Activated CD4-positive, alpha-beta T cell treated with anti-CD3 and anti-CD28 coated beads, Interleukin-2, amount 10 ng/mL, durations not matched to agents 7 days and 5 days (primary cell): Measurements from ENCODE around the gene RAMP3. TPM values are rescaled to one million over a fixed set of nuclear protein-coding genes. Genes with fewer than 3 reads are reported as not detected.

Experiments
- CTCF ChIA-PET: fragments of 350-600 bp; sonication (Branson Sonifier 250); formaldehyde crosslinking; loops from one replicate; lab custom pipeline; 2021; ENCODE audit warnings: antibody characterized with exemption; lab: Charles Lee
- POLR2A ChIA-PET: fragments of 350-600 bp; sonication (Branson Sonifier 250); formaldehyde crosslinking; loops from one replicate; lab custom pipeline; 2021; ENCODE audit warnings: antibody characterized with exemption; lab: Charles Lee
- DNase-seq: peaks from one replicate; pipeline ENCODE4 v3.0.0-alpha.2; 2020
- H3K27ac Mint-ChIP-seq: one replicate; pipeline ENCODE4 v1.8.0; 2021; ENCODE audit warnings: mild to moderate bottlenecking, moderate library complexity, mixed read lengths
- H3K27me3 Mint-ChIP-seq: one replicate; pipeline ENCODE4 v1.8.0; 2021; ENCODE audit warnings: mixed read lengths
- H3K36me3 Mint-ChIP-seq: one replicate; pipeline ENCODE4 v1.8.0; 2021; ENCODE audit warnings: low read depth, mixed read lengths
- H3K4me1 Mint-ChIP-seq: one replicate; pipeline ENCODE4 v1.8.0; 2021; ENCODE audit warnings: mixed read lengths
- H3K4me3 Mint-ChIP-seq: one replicate; pipeline ENCODE4 v1.8.0; 2021; ENCODE audit warnings: mild to moderate bottlenecking, moderate library complexity, mixed read lengths
- H3K9me3 Mint-ChIP-seq: one replicate; pipeline ENCODE4 v1.8.0; 2021; ENCODE audit warnings: mixed read lengths
- total RNA-seq, 2 experiments: library from RNA; stranded (reverse); gene quantifications; one replicate each; pipeline ENCODE4 v1.2.3, GENCODE V29; 2021

Gene RAMP3
- total RNA-seq, 2 experiments from 2014 or later, result not detected

DNA sequence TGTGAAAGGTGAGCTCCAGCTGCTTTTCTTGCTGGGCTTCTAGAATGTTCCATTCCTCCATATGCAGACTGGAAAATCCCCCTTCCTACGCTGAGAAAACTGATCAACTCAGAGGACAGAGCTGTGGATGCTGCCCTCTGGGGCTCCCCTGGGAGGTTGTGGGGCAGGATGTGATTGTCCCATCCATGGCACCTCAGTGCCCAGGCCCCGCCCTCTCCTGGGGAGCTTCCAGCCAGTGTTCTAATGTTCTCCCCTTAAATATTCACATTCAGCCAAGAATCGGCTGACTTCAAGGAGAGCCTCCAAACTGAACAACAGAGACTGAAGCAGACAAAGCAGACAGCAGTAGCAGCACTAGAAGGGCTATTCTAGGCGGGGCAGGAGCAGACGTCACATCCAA lies 55.0 kb downstream of the RAMP3 start:
- H3K27me3 Mint-ChIP-seq, result peaks cover 47% of the 10 kb centered on the region
- no peaks in the 10 kb centered on the region for H3K9me3 Mint-ChIP-seq
- ChIA-PET CTCF (no interaction called here), POLR2A (no interaction called here)
- no peak overlapping the region for H3K27ac Mint-ChIP-seq
- no peak overlapping the region for H3K4me3 Mint-ChIP-seq
- no peaks in the 10 kb centered on the region for H3K36me3 Mint-ChIP-seq
- no peak for DNase-seq
- H3K4me1 Mint-ChIP-seq, result peaks cover 8% of the 10 kb centered on the region

- no peak for DNase-seq
- no peaks in the 10 kb centered on the region for H3K9me3 Mint-ChIP-seq
- CTCF ChIA-PET, result interaction anchor here (1.1 to 1.7 kb wide), 3 partner anchors 10 to 18 kb away, joined by 3 to 7 read pairs (median 4); no protein-coding TSS in a partner anchor
- no peak overlapping the region for H3K4me3 Mint-ChIP-seq
- H3K36me3 Mint-ChIP-seq, result no peaks in the 10 kb centered on the region
- peaks cover under 1% of the 10 kb centered on the region for H3K4me1 Mint-ChIP-seq
- no peak overlapping the region for H3K27ac Mint-ChIP-seq
- POLR2A ChIA-PET, result no interaction called here
- H3K27me3 Mint-ChIP-seq, result peaks cover 46% of the 10 kb centered on the region
These were observed 58.0 kb downstream of the RAMP3 start for GRCh38 chr7:45215601-45216062.

DNA sequence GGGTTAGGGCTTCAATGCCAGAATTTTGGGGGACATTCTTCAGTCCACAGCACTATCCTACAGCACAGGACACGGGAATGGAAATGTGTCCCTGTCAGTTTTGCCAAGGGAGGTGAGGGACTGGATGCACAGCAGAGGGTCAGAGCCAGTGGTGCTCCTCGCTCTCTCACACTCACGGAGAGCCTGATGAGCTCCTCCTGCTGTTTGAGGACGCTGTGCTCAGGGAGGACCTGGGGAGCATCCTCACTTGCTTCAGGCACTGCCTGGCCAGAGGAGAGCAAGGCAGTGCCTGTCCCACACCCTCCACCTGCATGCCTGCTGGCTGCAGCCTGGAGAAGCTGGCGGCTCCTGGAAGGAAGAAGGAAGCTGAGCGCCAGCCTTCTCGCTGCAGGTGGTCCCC lies 58.6 kb downstream of the RAMP3 start:
- Mint-ChIP-seq H3K27me3 (peaks cover 47% of the 10 kb centered on the region), H3K36me3 (no peaks in the 10 kb centered on the region), H3K27ac (no peak overlapping the region), H3K4me1 (no peaks in the 10 kb centered on the region), H3K4me3 (no peak overlapping the region), H3K9me3 (no peaks in the 10 kb centered on the region)
- ChIA-PET CTCF (interaction anchor here (1.1 to 1.7 kb wide), 3 partner anchors 11 to 17 kb away, joined by 3 to 7 read pairs (median 4); no protein-coding TSS in a partner anchor), POLR2A (no interaction called here)
- DNase-seq, result no peak

DNA sequence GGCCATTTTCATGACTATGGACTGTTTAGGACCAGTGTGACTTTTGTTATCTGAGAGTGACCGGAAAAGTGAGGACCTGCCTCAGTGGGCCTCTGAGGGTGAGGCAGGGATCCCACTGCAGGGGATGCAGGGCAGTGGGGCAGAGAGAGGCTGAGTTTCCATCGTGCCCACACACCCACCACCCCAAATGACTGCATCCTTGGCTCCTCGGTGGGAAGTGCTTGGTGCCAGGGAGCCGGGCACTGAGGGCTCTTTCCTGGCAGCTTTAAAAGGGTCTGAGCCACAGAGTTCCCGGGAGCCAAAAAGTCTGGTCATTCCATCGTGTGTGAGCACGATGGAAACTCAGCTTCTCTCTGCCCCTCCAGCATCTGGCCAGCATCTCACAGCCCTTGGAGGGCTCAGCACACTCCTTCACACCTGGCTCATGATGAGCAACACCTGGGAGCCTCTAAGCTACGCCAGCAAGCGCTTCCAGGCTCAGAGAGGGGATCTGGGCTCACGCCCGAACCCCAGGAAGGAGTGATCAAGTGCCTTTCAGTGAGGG lies 59.1 kb downstream of the RAMP3 start:
- CTCF ChIA-PET, result interaction anchor here (0.7 to 1.7 kb wide), 6 partner anchors 8 to 22 kb away, joined by 3 to 7 read pairs (median 4); no protein-coding TSS in a partner anchor
- DNase-seq, result no peak
- H3K27me3 Mint-ChIP-seq, result peaks cover 45% of the 10 kb centered on the region
- H3K27ac Mint-ChIP-seq, result no peak overlapping the region
- no peaks in the 10 kb centered on the region for H3K36me3 Mint-ChIP-seq
- POLR2A ChIA-PET, result interaction anchor here (0.6 kb wide), 1 partner anchor 241 kb away, joined by 3 read pairs; no protein-coding TSS in a partner anchor
- H3K9me3 Mint-ChIP-seq, result no peaks in the 10 kb centered on the region
- no peaks in the 10 kb centered on the region for H3K4me1 Mint-ChIP-seq
- no peak overlapping the region for H3K4me3 Mint-ChIP-seq

DNA sequence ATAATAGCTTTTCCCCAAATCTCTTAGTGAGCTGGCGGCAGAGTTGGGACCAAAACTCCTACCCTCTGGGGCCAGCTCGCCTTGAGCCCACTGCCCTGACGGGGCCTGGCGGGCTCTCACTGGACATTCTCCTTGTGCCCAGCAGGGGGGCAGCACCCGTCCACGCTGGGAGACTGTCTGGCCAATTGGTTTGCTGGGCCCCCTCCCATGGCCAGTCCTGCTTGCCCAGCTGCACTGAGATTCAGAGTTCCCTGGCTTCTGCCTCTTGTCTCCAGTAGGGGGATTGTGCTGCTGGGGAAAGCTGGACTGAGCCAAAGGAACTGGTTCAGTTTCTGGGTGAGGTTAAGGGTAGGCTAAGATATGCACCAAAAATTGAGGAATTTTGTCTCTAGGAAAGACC lies 59.8 kb downstream of the RAMP3 start:
- Mint-ChIP-seq H3K36me3 (no peaks in the 10 kb centered on the region), H3K27ac (no peak overlapping the region), H3K4me1 (no peaks in the 10 kb centered on the region), H3K9me3 (no peaks in the 10 kb centered on the region), H3K4me3 (no peak overlapping the region), H3K27me3 (peaks cover 41% of the 10 kb centered on the region)
- ChIA-PET CTCF (interaction anchor here (0.6 to 1.7 kb wide), 5 partner anchors 9 to 279 kb away, joined by 3 to 5 read pairs (median 3); no protein-coding TSS in a partner anchor), POLR2A (no interaction called here)
- no peak for DNase-seq

GRCh38 chr7:45219130-45219529 lies 61.5 kb downstream of the RAMP3 start:
- no peaks in the 10 kb centered on the region for H3K36me3 Mint-ChIP-seq
- H3K27ac Mint-ChIP-seq, result no peak overlapping the region
- no peak for DNase-seq
- peaks cover 38% of the 10 kb centered on the region for H3K27me3 Mint-ChIP-seq
- CTCF ChIA-PET, result no interaction called here
- no peaks in the 10 kb centered on the region for H3K4me1 Mint-ChIP-seq
- H3K9me3 Mint-ChIP-seq, result no peaks in the 10 kb centered on the region
- H3K4me3 Mint-ChIP-seq, result no peak overlapping the region
- POLR2A ChIA-PET, result no interaction called here

DNA sequence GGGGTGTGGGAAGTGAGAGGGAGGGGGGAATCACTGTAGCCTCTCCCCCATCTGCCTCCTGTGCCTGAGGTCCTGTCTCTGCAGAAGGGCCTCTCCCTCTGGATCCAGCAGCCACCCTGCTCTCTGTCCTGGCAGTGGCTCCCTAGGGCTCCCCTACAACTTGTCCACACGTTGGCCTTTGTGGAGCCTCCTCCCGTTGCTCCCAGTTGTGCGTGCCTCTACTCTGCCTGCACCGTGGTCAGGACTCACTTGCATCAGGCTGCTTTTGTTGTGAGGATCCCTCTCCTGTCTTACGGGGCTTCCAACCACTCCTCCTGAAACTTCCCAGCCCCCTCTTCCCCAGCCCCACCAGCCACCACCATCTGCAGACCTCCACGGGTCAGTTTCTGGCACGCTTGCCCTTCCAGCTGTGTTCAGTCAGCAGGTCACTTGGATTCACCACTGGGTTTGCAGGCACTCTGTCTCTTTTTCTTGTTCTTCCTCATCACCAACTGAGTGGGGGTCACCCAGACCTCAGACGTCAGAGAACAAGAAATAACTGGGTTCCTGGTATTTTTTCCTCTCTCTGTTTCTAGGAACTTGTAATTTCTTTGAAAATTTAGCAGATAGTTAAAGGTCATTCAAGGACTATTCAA lies 62.3 kb downstream of the RAMP3 start:
- no peaks in the 10 kb centered on the region for H3K36me3 Mint-ChIP-seq
- H3K9me3 Mint-ChIP-seq, result no peaks in the 10 kb centered on the region
- H3K4me1 Mint-ChIP-seq, result no peaks in the 10 kb centered on the region
- CTCF ChIA-PET, result no interaction called here
- H3K27me3 Mint-ChIP-seq, result peaks cover 30% of the 10 kb centered on the region
- no peak overlapping the region for H3K27ac Mint-ChIP-seq
- H3K4me3 Mint-ChIP-seq, result no peak overlapping the region
- POLR2A ChIA-PET, result no interaction called here
- DNase-seq, result no peak

GRCh38 chr7:45220846-45221618 lies 63.4 kb downstream of the RAMP3 start:
- peaks cover 19% of the 10 kb centered on the region for H3K27me3 Mint-ChIP-seq
- no peaks in the 10 kb centered on the region for H3K36me3 Mint-ChIP-seq
- DNase-seq, result no peak
- H3K4me1 Mint-ChIP-seq, result no peaks in the 10 kb centered on the region
- H3K27ac Mint-ChIP-seq, result no peak overlapping the region
- ChIA-PET CTCF (interaction anchor here (1.4 to 1.7 kb wide), 2 partner anchors 10 to 38 kb away, joined by 4 to 5 read pairs; no protein-coding TSS in a partner anchor), POLR2A (no interaction called here)
- no peak overlapping the region for H3K4me3 Mint-ChIP-seq
- no peaks in the 10 kb centered on the region for H3K9me3 Mint-ChIP-seq

DNA sequence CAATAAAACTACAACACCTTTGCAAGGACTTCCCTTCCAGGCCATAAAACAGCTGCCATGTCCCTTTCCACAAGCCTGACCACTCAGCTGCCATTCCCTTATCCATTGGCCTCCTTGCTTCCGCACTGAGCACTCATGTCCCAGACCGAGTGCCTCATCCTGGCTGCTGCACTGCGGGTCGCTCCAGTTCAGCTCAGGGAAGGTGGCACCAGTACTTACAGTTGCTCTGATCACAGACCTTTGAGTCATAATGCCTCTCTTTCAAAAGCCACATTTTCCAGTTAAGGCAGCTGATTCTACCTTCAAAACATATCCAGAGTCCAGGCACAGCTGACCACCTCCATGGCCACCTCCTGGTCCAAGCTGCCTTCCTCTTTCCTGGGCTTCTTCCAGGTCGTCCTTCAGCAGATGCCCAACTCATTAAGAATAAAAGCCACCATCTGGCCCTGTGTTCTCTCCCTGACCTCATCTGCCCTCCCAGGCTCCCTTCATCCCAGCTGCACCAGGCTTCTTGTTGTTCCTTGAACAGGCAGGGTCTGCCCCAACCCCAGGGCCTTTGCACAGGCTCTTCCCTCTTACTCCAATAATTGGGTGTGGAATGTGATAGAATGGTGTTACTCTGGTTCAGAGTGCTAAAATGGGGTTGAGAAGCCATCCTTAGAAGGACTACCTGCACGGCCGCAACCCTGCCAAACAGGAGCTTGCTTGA lies 64.5 kb downstream of the RAMP3 start:
- Mint-ChIP-seq H3K27ac (peak overlapping the region; percentile 7), H3K9me3 (no peaks in the 10 kb centered on the region), H3K36me3 (no peaks in the 10 kb centered on the region), H3K27me3 (peaks cover 19% of the 10 kb centered on the region), H3K4me1 (no peaks in the 10 kb centered on the region), H3K4me3 (no peak overlapping the region)
- ChIA-PET POLR2A (no interaction called here), CTCF (interaction anchor here (1.4 to 1.7 kb wide), 2 partner anchors 11 to 37 kb away, joined by 4 to 5 read pairs; no protein-coding TSS in a partner anchor)
- DNase-seq, result no peak

- H3K27ac Mint-ChIP-seq, result no peak overlapping the region
- peak; percentile 3 for DNase-seq
- ChIA-PET CTCF (no interaction called here), POLR2A (no interaction called here)
- no peaks in the 10 kb centered on the region for H3K36me3 Mint-ChIP-seq
- H3K27me3 Mint-ChIP-seq, result peaks cover 17% of the 10 kb centered on the region
- H3K4me3 Mint-ChIP-seq, result no peak overlapping the region
- no peaks in the 10 kb centered on the region for H3K4me1 Mint-ChIP-seq
- no peaks in the 10 kb centered on the region for H3K9me3 Mint-ChIP-seq
These were observed 65.5 kb downstream of the RAMP3 start for GRCh38 chr7:45223078-45223477.

DNA sequence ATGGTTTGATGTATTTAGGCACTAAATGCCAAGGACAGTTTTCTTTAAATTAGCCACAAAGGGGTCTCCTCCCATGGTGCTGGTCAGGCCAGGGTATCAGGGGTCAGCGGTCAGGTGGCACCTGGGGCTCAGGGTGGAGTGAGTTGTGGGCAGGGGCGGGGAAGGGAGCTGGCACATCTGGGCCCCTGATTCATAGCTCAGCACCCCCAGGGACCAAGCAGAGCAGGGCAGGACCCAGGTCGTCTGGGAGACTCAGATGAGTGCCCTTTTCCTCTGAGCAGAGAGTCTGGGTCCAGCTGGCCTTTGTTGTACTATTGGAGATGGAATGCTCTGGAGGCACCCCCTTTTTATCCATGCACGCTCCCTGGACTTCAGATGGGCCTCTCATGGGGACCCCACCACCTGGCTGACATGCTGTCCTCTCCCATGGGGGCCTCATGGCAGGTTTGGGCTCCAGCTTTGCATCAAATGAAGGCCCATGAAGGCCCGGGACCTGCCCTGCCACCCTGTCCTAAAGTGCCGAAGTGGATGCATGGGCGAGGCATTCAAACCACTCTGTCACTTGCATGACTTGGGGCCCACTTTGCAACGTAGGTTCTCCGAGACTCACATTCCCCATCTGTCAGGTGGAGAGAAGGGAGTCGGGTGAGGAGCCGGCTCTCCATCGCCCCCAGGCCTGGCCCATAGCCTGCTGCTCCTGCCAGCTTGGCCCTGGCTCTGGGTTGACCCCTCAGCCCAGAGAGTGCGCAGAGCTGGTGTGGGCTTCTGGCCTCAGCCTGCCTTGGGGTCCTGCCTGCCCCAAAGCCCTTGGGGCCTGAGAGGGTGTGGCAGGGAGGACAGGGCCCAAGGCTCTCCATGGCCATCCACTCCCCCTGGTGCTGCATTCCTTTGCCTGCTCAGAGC lies 66.4 kb downstream of the RAMP3 start:
- POLR2A ChIA-PET, result no interaction called here
- CTCF ChIA-PET, result interaction anchor here (0.6 kb wide), 1 partner anchor 1063 kb away, joined by 3 read pairs; no protein-coding TSS in a partner anchor
- Mint-ChIP-seq H3K4me1 (no peaks in the 10 kb centered on the region), H3K9me3 (no peaks in the 10 kb centered on the region), H3K36me3 (no peaks in the 10 kb centered on the region), H3K4me3 (no peak overlapping the region), H3K27ac (no peak overlapping the region), H3K27me3 (peaks cover 18% of the 10 kb centered on the region)
- DNase-seq, result peak; percentile 1
